ENCODE measurements around the gene ZSCAN30.

Gene ZSCAN30

DNA sequence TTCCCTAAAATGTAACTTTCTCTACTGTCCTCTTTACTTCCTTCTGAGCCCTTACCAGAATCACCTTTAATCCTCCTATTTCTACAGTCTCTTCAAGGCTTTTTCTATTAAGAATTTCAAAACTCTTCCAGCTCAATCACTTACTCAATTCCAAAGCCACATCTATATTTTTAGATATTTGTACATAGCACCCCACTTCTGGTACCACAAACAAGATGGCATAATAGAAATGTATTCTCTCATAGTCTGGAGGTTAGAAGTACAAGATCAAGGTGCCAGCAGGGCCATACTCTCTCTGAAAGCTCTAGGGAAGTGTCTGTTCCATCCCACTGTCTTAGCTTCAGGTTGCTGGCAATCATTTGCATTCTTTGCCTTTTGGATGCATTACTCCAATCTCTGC lies 11.1 kb downstream of the ZSCAN30 start:
- DNase-seq = no peak

DNA sequence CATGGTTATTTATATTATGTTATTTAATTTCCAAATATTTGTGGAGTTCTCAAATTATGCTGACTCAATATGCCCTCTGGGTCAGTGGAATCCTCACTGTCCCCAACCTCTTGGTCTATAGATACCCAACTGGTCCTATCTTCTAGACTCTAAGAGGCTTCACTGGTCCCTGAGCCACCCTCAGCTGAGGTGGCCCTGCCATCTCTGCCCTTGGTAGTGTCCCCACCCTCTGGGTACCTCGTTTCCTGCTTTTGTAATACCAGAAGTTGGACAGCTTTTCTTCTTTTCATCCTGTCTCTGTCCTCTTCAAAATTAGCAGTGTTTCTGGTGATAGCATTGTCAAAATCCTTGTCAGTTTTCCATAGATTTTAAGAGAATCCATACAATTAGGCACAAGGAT lies 11.9 kb downstream of the ZSCAN30 start:
- no peak for DNase-seq

DNA sequence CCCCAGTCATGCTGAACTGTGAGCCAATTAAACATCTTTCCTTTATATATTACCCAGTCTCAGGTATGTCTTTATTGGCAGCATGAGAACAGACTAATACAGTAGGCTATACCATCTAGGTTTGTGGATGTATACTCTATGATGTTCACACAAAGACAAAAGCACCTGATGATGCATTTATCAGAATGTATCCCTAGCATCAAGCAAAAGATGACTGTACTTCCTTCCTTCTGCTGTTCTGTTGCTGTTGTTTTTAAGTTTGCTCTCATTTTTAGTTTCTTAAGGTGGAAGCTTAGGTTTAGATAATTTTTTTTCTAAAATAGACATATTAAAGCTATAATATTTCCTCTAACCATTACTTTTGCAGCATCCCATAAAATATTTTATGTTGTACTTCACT lies 12.4 kb downstream of the ZSCAN30 start:
- no peak for DNase-seq

DNA sequence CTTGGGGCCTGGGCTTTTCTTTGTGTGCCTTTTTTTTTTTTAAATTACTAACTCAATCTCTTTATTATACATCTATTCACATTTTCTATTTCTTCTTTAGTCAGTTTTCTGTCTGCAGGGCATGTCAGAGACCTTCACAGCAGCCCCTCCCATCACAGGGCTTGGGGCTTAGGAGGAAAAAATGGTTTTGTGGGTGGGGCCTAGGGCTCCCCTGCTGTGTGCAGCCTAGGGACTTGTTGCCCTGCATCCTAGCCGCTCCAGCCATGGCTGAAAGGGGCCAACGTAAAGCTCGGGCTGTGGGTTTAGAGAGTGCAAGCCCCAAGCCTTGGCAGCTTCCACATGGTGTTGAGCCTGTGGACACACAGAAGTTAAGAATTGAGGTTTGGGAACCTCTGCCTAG lies 13.8 kb downstream of the ZSCAN30 start:
- DNase-seq = no peak

DNA sequence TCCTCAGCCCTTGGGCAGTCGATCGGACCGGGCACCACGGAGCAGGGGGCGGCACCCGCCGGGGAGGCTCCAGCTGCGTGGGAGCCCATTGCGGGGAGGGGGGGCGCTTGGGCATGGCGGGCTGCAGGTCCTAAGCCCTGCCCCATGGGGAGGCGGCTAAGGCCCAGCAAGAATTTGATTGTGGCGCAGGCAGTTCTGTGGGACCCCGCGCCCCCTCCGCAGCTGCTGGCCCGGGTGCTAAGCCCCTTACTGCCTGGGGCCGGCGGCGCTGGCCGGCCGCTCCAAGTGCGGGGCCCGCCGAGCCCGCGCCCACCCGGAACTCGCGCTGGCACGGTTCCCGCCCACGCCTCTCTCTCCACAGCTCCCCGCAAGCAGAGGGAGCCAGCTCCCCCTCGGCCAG lies 18.4 kb downstream of the ZSCAN30 start:
- DNase-seq = no peak

DNA sequence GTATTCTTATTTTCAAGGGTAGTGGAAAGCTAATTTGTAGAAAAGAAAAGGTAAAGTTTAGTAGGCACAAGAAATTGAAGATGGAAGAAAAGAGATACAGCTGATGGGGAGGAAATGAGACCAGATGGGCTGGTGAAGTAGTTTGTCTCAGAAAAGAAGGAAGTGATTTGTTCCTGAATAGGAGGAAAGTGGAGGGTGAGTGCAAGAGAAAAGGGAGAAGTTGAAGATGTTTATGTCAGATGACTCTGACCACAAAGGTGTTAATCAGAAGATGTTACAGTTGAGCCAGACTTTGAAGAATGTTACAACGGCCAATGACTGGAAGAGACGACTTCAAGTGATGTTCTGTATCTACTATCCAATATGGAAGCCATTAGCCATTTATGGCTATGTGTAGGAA lies 21.2 kb downstream of the ZSCAN30 start:
- DNase-seq = no peak

DNA sequence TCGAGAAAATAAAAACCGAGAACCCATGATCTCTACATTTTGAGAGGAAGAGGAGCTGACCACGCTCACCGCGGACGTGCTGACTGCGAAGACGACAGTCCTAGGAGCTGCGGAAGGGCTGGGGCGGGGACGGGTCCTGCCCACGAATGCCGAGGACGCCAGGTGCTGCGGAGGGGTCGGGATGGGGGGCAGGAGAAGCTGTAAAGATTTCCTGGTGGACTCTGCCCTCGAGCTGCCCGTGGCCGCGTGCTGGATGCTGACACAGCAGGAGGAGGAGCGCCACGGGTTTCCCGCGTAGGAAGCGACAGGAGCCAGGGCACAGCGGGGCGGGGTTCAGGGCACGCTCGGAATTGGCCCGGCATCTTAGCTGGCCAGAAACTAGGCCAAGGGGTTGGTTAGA lies 22.2 kb downstream of the ZSCAN30 start:
- DNase-seq = no peak

DNA sequence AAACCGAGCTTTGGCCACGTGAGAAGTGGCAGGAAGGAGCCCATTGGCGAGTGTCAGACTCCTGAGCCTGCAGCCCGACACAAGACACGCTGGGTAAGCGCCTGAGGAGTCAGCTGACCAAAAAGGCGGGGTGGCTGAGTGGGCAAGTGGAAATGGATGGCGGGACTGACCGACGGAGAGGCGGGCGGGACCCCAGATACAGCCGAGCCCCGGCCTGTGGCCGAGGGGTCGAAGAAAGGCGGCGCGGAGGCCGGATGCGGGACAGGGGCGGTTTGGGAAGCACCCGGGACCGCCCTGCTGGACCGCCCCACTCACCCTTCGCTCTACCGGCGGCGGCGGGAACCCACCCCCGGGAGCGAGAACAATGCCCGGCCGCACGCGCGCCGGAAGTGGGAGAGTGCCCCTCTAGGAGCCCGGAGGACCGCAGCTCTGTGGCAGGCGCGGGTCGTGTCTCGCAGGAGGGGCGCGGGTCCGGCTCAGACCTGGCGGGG lies 22.8 kb downstream of the ZSCAN30 start:
- DNase-seq = no peak

DNA sequence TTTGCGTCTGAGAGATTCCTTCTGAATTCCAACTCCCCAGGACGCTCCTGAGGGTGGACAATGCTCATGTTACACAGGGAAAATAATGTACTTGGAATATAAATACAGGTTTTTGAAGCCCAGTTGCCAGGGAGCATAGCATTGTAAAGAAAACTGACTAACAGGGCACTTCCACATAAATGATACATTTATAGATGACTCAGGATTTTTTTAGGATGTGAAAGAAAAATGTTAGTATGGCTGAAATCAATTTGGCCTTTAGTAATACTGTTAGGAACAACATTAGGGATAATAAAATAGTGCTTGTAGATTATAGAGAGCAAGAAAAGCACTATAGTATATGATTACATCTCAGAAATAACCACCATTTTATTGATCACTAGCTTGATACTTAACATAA lies 25.6 kb downstream of the ZSCAN30 start:
- DNase-seq = no peak

DNA sequence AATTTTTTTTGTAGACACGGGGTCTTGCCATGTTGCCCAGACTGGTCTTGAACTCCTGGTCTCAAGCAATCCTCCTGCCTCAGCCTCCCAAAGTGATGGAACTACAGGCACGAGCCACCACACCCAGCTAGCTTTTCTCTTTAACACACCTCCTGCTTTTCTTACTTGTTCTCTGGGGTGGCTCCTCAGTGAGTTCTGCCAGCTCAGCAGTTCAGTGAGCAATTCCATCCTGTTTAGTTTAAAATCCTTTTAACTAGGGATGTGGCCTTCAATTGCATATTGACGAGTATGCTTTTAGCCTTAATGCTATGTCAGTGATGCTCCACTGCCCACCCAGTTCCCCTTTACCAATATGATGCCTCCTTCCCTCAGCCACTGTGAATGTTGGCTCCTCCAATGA lies 33.1 kb downstream of the ZSCAN30 start:
- DNase-seq = no peak

DNA sequence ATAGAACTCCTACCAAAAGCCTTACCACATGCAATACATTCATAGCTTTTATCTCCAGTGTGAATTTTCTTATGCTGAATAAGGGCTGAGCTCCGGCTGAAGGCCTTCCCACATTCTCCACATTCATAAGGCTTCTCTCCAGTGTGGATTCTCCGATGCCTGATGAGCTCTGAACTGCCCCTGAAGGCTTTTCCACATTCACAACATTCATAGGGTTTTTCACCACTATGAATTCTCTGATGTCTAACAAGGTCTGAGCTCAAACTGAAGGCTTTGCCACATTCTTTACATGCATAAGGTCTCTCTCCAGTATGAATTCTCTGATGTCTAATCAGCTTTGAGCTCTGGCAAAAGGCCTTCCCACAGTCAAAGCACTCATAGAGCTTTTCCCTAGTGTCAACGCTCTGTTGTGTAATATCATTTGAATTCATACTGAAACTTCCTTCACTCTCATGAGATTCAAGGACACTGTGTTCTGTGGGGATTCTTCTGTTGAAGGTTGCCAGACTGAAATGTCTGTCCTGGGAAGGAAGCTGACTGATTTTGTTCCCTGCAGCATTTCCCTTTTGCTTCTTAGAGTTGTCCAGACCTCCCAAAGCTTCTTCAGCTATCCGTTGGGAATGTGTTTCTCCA lies 36.3 kb downstream of the ZSCAN30 start:
- DNase-seq = no peak

DNA sequence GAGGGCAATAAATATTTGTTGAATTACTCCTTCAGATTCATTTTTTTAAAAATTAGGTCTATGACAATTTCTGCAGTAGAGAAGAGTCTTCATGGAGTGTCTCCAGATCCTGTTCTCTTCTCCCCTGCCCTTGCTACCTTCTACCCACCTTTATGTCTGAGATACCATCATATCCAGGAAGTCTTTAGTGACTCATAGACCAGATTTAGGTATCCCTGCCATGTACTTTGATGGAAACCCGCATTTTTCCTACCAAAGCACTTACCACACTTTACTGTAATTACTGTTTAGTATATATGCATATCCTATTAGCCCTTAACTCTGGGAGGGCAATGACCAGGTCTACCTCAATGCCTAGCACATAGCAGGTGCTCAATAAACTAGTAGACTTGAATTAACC lies 37.6 kb downstream of the ZSCAN30 start:
- DNase-seq = no peak

DNA sequence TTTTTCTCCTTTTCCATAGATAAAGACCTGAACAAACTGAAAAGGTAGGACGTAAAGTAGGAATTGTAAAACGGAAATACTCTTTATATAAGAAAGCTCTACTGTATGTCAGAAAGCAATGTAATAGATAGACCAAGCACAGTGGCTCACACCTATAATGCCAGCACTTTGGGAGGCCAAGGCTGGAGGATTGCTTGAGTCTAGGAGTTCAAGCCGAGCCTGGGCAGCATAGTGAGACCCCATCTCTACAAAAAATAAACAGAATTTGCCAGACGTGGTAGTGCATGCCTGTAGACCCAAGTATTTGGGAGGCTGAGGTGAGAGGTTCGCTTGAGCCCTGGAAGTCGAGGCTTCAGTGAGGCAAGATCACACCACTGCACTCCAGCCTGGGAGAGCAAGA lies 41.6 kb downstream of the ZSCAN30 start:
- DNase-seq = no peak

DNA sequence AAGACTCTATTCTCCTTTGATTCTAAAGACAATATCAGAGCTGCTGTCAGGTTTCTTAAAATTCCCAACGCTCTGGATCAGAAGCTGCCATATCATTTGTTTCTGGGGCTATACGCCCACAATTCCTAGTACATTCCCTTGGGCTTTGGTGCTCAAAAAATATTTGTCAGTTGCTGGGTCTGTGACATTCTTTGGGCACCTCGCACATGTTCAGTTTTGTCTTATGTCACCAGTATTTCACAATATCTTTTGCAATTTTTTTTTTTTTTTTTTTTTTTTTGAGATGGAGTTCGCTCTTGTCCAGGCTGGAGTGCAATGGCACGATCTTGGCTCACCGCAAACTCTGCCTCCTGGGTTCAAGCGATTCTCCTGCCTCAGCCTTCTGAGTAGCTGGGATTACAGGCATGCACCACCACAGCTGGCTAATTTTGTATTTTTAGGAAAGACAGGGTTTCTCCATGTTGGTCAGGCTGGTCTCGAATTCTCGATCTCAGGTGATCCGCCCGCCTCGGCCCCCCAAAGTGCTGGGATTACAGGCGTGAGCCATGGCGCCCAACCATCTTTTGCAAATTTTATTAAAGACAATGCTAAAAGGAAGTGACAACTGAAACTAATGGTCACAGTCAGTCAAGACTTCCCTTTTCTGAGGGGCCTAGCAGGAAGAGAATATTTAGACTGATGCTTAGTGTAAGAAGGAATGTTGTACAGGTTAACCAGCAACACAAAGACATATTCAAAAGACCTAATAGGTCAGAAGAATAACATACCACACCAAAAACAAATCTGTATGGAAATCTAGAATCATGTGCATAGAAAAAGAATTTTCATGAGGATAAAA lies 42.4 kb downstream of the ZSCAN30 start:
- DNase-seq = no peak

DNA sequence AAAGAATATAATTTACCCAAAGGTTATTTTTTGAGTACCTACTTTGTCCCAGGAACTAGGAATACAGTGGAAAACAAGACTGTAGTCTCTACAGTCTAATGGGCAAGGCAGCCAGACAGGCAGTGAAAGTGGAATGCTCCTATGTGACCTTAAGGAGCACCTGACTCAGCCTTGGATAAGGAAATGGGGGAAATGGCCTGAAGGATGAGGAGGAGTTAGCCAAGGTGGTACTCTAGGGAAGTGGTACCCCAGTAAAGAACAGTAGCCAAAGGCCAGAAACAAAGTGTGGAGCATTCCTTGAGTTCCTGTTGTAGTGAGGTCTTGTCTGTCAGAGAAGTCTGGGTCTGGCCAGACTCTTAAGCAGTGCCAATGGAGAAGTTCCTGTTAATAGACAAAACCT lies 43.2 kb downstream of the ZSCAN30 start:
- DNase-seq = no peak

DNA sequence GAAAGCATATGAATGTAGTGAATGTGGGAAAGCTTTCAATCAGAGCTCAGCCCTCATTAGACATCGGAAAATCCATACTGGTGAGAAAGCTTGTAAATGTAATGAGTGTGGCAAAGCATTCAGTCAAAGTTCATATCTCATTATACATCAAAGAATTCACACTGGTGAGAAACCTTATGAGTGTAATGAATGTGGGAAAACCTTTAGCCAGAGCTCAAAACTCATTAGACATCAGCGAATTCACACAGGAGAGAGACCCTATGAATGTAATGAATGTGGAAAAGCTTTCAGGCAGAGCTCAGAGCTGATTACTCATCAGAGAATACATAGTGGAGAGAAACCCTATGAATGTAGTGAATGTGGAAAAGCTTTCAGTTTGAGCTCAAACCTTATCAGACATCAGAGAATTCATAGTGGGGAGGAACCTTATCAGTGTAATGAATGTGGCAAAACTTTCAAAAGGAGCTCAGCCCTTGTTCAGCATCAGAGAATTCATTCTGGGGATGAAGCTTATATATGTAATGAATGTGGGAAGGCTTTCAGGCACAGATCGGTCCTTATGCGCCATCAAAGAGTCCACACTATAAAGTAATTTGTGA lies 44.2 kb downstream of the ZSCAN30 start:
- DNase-seq = no peak

DNA sequence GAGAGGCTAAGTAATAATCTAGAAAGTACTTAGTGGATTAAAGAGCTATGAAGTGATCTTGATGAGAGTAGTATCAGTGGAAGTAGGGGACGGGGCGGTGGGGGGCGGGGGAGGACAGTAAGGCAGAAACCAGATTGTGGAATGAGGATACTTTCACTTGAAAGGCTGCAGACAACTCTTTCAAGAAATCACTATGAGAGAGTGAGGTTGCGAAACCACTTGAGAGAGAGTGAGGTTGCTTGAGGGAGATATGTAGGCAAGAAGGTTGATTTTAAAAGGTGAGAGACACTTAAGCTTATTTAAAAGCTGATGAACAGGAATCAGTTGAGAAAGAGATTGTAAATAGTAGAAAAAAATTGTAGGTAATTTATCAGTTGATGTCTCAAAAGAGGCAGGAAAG lies 45.4 kb downstream of the ZSCAN30 start:
- DNase-seq = no peak

DNA sequence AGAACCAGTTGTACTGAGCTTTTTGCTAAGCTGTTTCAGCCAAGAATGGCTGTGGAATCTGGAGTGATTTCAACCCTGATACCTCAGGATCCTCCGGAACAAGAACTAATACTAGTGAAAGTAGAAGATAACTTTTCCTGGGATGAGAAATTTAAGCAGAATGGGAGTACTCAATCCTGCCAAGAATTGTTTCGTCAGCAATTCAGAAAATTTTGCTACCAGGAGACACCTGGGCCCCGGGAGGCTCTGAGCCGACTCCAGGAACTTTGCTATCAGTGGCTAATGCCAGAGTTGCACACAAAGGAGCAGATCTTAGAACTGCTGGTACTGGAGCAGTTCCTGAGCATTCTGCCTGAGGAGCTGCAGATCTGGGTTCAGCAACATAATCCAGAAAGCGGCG lies 47.6 kb downstream of the ZSCAN30 start:
- no peak for DNase-seq

DNA sequence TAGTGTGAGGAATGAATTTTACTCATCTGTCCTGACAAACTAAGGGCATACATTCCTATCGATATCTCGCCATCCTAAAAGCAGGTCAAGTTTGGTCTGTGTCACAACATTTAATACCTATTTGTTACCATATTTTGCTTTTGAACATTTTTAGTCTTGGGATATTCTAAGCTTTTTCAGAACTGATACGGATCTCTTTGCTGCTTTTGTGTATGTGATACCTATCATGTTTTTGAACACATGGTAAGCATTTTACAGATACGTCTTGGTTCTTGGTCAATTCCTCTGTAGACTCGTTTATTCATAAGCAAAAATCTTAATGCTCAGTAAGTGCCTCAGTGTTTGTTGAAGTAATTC lies 48.6 kb downstream of the ZSCAN30 start:
- no peak for DNase-seq

DNA sequence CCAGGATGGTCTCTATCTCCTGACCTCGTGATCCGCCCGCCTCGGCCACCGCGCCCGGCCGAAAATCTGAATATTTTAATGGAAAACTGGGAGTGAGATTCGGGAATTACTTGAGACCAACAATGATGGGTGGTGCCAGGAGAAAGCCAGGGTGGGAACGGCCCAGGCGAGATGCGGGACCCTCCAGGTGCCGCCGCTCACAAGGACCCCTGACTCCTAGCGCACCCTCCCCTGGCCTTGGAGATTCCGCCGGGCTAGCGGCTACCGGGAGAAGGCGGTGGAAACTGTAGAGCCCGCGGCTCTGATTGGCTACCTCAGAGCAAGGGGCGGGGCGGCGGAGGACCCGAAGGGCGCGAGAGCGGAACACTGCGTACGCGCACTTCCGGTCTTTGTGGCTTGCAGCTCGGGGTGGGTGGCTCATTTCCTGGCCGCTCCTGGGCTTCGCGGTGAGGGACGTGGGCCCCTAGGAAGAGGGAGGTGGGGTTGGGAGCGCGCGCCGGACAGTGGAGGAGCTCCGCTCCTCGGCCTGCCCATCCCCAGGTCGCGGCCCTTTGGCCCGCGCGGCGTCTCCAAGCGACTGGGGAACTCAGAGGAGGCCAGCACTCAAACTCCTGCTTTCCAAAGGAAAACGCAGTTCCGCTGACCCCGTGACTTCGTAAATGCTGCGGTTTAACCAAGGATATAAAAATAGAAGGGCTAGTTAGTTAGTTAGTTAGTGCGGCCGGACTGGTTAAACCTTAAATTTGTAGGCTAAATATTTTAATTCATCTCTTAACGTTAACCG lies 49.2 kb downstream of the ZSCAN30 start, which contains the start of gene ZNF397:
TSS of gene ZNF397 (plus strand) at position 371 of the 784 bp plus-strand sequence. CDS start 1,437 bp downstream, outside the sequence.
- peak; percentile 98 for DNase-seq

DNA sequence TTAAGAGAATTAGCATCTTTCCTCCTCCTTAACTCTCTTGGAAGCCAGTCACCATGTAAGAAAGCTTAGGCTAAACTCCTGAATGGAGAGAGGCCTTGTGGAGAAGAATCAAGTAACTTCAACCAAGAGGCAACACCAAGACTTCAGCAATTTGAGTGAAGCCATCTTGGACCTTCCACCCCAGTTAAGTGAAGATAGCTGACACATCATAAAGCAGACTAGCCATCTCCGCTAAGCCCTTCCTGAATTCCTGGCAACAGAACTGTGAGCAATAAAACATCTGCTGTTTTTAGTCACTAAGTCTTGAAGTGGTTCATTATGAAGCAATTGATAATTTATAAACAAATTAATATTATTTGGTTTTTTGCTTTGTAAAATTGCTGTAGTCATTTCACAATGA lies 50.7 kb downstream of the ZSCAN30 start:
- DNase-seq = no peak

DNA sequence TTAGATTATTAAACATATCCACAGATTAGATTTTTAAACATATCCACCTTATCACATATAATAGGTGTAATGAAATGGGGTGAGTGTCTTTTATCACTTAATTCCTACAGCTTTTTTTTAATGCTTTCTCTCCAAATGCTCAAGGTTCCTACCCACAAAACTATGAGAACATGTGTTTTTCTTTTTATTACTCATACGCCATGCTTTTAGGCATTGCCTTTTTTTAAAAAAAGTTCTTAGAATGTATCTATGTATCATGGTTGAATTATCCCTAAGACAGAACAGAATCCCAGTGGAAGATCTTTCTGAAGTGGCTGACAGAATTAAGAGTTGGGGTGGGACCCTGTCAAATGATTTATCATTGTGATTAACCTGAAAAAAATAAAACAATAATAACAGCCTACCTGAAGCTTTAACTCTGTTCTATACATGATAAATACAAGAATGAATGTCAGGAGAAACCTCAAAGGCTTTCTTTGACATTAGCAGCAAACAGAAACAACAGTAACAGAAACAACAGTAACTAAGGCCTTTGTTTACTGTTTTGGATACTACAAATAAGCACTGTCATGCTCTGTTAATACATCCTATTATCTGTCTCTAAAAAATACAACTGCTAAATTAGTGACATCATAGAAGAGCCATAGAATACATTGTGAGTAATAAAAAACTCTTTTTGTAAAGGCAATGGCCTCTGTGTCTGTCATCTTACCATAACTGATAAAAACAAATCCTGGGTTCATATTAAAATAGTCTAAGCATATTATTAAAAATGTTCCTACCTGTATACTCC lies 53.3 kb downstream of the ZSCAN30 start:
- DNase-seq = peak; percentile 18

Data from EL (cell line).